ENCODE data around the gene ATG2A.

The ATG2A gene

DNA sequence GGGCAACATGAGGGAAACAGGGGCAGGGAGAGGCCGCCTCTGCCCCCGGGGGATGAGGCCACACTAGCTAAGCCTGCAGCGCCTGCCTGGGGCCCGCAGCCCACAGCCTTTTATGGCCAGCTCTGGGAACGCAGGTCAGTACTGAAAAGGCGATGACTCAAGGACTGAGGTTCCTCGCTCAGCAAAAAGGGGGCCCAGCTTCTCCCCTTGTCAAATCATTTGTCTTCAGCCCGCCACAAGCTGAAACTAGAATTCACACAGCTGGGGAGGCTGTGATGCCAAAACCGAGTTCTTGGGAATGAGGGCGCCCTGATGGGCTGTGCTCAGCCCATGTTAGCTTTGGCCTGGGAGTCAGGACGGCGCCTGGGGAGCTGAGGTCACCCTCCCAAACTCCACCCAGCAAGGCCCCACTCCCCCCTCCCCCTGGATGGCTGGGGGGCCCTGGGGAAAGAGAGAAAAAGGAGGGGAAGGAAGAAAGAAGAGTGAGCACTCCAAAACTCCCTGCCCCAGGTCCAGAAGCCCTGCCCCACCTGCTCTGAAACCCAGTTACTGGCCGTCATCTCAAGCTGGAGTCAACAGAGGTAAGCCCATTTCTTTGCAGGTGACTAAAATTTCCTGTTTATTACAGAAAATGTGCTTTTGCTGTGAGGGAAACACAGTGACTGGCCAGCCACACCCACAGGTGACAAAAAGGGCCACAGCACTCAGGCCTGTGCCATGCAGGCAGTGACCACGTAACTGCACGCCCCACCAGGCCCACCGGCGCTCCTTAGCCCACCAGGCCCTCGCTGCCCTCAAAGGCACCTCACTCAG lies 52.3 kb downstream of the ATG2A start:
- no peak for TF ChIP-seq ZBTB7A (IDR thresholded peaks at IDR 0.05; ENCODE audit: low read depth)
- no peak for TF ChIP-seq REST (IDR thresholded peaks at IDR 0.05; ENCODE audit: low read depth)
- TF ChIP-seq, protein P1, sequence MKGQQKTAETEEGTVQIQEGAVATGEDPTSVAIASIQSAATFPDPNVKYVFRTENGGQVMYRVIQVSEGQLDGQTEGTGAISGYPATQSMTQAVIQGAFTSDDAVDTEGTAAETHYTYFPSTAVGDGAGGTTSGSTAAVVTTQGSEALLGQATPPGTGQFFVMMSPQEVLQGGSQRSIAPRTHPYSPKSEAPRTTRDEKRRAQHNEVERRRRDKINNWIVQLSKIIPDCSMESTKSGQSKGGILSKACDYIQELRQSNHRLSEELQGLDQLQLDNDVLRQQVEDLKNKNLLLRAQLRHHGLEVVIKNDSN (IDR thresholded peaks at IDR 0.05), result no peak
- TF ChIP-seq TAF1 (IDR thresholded peaks at IDR 0.05; ENCODE audit: low read depth), result no peak
- no peak for TF ChIP-seq EGR1 (IDR thresholded peaks at IDR 0.05)
- TF ChIP-seq RAD21 (IDR thresholded peaks at IDR 0.05; ENCODE audit: low read depth), result no peak
- no peak for TF ChIP-seq FOXM1 (IDR thresholded peaks at IDR 0.05; ENCODE audit: borderline replicate concordance, low read depth)

DNA sequence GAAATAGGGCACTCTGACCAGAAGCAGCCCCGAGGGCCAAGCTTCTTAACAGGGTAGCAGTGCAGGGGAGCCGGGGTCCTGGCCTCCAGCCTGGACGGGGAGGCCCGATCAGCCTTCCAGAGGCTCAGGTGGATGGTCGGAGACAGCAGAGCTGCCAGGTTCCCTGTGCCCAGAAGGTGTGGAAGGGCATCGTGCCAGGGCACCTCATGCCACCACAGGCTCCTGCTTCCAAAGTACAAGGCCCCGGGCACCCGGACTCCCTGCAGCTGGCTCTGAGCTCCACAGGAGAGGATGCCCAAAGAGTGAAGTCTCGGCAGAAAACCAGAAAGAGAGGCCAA lies 52.9 kb downstream of the ATG2A start:
- TF ChIP-seq YY1 (IDR thresholded peaks at IDR 0.05; ENCODE audit: low read depth) (no peak), NFIC (IDR thresholded peaks at IDR 0.05) (no peak), CEBPB (IDR thresholded peaks at IDR 0.05) (no peak), REST (IDR thresholded peaks at IDR 0.05; ENCODE audit: low read depth) (no peak), TCF12 (IDR thresholded peaks at IDR 0.05; ENCODE audit: low read depth) (no peak), TEAD4 (IDR thresholded peaks at IDR 0.05) (no peak), MAX (IDR thresholded peaks at IDR 0.05) (no peak), ZBTB7A (IDR thresholded peaks at IDR 0.05; ENCODE audit: low read depth) (no peak), TAF1 (IDR thresholded peaks at IDR 0.05; ENCODE audit: low read depth) (no peak), RAD21 (IDR thresholded peaks at IDR 0.05; ENCODE audit: low read depth) (no peak), FOXM1 (IDR thresholded peaks at IDR 0.05; ENCODE audit: borderline replicate concordance, low read depth) (no peak), CREB1 (IDR thresholded peaks at IDR 0.05; ENCODE audit: low read depth) (no peak), EGR1 (IDR thresholded peaks at IDR 0.05) (no peak), EP300 (IDR thresholded peaks at IDR 0.05; ENCODE audit: borderline replicate concordance) (no peak)
- TF ChIP-seq, protein P1 (IDR thresholded peaks at IDR 0.05), result no peak

- TF ChIP-seq EGR1 (IDR thresholded peaks at IDR 0.05) (no peak), REST (IDR thresholded peaks at IDR 0.05; ENCODE audit: low read depth) (no peak), CEBPB (IDR thresholded peaks at IDR 0.05) (no peak), MAX (IDR thresholded peaks at IDR 0.05) (no peak), TCF12 (IDR thresholded peaks at IDR 0.05; ENCODE audit: low read depth) (no peak), TAF1 (IDR thresholded peaks at IDR 0.05; ENCODE audit: low read depth) (no peak), NFIC (IDR thresholded peaks at IDR 0.05) (no peak), YY1 (IDR thresholded peaks at IDR 0.05; ENCODE audit: low read depth) (no peak), ZBTB7A (IDR thresholded peaks at IDR 0.05; ENCODE audit: low read depth) (no peak), RAD21 (IDR thresholded peaks at IDR 0.05; ENCODE audit: low read depth) (no peak), FOXM1 (IDR thresholded peaks at IDR 0.05; ENCODE audit: borderline replicate concordance, low read depth) (no peak), CREB1 (IDR thresholded peaks at IDR 0.05; ENCODE audit: low read depth) (no peak), TEAD4 (IDR thresholded peaks at IDR 0.05) (no peak), EP300 (IDR thresholded peaks at IDR 0.05; ENCODE audit: borderline replicate concordance) (no peak)
- TF ChIP-seq, protein P1 (IDR thresholded peaks at IDR 0.05), result no peak
Observed at GRCh38 chr11:64863391-64864060, 53.5 kb downstream of the ATG2A start.

Measured in Ishikawa (cell line).